ENCODE results near the gene ACAD8.

ACAD8 gene

DNA sequence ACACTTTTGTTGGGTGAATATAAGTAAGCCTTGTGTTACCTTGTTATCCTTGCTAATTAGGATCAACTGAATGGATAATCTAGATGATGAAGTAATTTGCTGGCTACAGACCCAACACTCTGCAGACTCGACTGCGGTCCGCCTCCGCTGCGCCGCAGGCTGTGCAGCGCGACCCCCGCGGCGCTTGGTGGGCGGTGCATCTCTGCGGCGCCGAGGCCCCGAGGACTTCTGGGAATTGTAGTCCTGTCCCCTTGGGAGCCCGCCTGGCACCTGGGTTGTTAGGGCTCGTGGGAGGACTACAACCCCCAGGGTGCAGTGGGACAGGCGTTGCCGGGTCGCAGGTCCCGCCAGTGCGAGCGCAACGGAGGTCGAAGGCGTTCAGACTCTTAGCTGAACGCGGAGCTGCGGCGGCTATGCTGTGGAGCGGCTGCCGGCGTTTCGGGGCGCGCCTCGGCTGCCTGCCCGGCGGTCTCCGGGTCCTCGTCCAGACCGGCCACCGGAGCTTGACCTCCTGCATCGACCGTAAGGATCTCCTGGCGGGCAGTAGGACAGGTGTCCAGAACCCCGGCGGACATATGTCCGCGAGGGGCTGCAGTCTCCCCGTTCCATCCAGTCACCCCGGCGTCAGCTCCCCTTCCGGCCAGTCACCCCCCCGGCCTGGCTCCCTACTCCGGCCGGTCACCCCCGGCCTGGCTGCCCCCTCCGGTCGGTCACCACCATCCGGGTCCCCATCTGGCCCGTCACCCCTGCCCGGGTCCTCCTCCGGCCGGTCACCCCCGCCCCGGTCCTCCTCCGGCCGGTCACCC, at the start of gene ACAD8, which contains the start of gene THYN1:
TSS of gene ACAD8 (plus strand) at position 381 of the 806 bp plus-strand sequence. CDS start at position 414, 33 bp downstream.
TSS of gene THYN1 (minus strand) at position 165 of the 806 bp plus-strand sequence. CDS start 470 bp downstream, outside the sequence.
- TF ChIP-seq, protein P1, sequence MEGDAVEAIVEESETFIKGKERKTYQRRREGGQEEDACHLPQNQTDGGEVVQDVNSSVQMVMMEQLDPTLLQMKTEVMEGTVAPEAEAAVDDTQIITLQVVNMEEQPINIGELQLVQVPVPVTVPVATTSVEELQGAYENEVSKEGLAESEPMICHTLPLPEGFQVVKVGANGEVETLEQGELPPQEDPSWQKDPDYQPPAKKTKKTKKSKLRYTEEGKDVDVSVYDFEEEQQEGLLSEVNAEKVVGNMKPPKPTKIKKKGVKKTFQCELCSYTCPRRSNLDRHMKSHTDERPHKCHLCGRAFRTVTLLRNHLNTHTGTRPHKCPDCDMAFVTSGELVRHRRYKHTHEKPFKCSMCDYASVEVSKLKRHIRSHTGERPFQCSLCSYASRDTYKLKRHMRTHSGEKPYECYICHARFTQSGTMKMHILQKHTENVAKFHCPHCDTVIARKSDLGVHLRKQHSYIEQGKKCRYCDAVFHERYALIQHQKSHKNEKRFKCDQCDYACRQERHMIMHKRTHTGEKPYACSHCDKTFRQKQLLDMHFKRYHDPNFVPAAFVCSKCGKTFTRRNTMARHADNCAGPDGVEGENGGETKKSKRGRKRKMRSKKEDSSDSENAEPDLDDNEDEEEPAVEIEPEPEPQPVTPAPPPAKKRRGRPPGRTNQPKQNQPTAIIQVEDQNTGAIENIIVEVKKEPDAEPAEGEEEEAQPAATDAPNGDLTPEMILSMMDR (IDR thresholded peaks at IDR 0.05; ENCODE audit: low read depth, low read length), result peak; percentile 11; the same call in 1 of the 2 replicates
- peak within 1 kb of the TSS; percentile 64 for H3K4me3 ChIP-seq (ENCODE audit: low read depth, low read length)

GRCh38 chr11:134205729-134206128, 47.6 kb upstream of the ACAD8 start:
- H3K4me3 ChIP-seq (ENCODE audit: low read depth, low read length), result no peak overlapping the region
- TF ChIP-seq, protein P1 (IDR thresholded peaks at IDR 0.05; ENCODE audit: low read depth, low read length), result no peak

GRCh38 chr11:134206185-134206584, 47.2 kb upstream of the ACAD8 start:
- H3K4me3 ChIP-seq (ENCODE audit: low read depth, low read length), result no peak overlapping the region
- TF ChIP-seq, protein P1 (IDR thresholded peaks at IDR 0.05; ENCODE audit: low read depth, low read length), result no peak

- H3K4me3 ChIP-seq (ENCODE audit: low read depth, low read length), result no peak overlapping the region
- TF ChIP-seq, protein P1 (IDR thresholded peaks at IDR 0.05; ENCODE audit: low read depth, low read length), result peak; percentile 59
Observed at GRCh38 chr11:134207538-134208239, 45.7 kb upstream of the ACAD8 start.

DNA sequence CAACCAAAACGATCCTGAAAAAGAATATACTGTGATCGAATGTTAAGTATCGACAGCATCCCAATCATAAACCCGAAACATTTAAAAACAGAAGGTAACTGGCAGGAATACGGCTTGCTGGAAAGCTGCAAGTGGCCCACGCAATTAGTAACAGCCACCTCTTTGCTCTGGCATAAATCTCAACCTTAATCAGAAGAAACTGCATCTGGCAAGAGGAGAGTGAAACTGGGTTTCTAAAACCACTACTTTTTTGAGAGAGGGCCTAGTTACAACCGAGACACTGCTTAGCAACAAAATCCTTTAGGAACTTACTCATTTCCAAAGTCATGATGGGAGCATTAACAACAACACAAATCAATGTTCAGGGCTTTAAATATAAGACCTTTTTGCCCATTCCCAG, 37.5 kb upstream of the ACAD8 start:
- H3K4me3 ChIP-seq (ENCODE audit: low read depth, low read length), result no peak overlapping the region
- TF ChIP-seq, protein P1 (IDR thresholded peaks at IDR 0.05; ENCODE audit: low read depth, low read length), result no peak

GRCh38 chr11:134216816-134217215, 36.6 kb upstream of the ACAD8 start:
- H3K4me3 ChIP-seq (ENCODE audit: low read depth, low read length), result no peak overlapping the region
- TF ChIP-seq, protein P1 (IDR thresholded peaks at IDR 0.05; ENCODE audit: low read depth, low read length), result no peak

- H3K4me3 ChIP-seq (ENCODE audit: low read depth, low read length), result peak overlapping the region; percentile 89
- TF ChIP-seq, protein P1 (IDR thresholded peaks at IDR 0.05; ENCODE audit: low read depth, low read length), result no peak
Observed at GRCh38 chr11:134223121-134223520, 30.2 kb upstream of the ACAD8 start.
